GM23338 (cell line): ENCODE results near the gene TASOR2. TPM values are rescaled to one million over a fixed set of nuclear protein-coding genes. Genes with fewer than 3 reads are reported as not detected.

Experiments used
- ATAC-seq: fragments of 200-7000 bp; cut with Tn5 transposase; 3 replicates; pipeline ENCODE4 v1.9.1; 2020
- DNase-seq: peaks from one replicate; pipeline ENCODE4 v3.0.0-alpha.2; 2015; ENCODE audit warnings: low spot score
- H2AFZ ChIP-seq: fragments of 200-600 bp; sonication (generic); 2 replicates; pipeline ENCODE4 v1.8.0; 2016; ENCODE audit warnings: antibody characterized with exemption, mild to moderate bottlenecking, moderate library complexity
- H3F3A ChIP-seq: fragments of 200-600 bp; sonication (generic); replicated peaks from 2 replicates; pipeline ENCODE4 v1.8.0; 2017; ENCODE audit warnings: antibody characterized with exemption, mixed run types, low read depth
- H3K27ac ChIP-seq: fragments of 200-600 bp; sonication (generic); 2 replicates; pipeline ENCODE4 v1.6.1; 2016; ENCODE audit warnings: low read depth
- H3K27me3 ChIP-seq: fragments of 200-600 bp; sonication (generic); 2 replicates; pipeline ENCODE4 v1.8.0; 2016; ENCODE audit warnings: mild to moderate bottlenecking, mixed run types, moderate library complexity; ENCODE audit not compliant: insufficient read depth
- H3K36me3 ChIP-seq: fragments of 200-600 bp; sonication (generic); 2 replicates; pipeline ENCODE4 v1.8.0; 2016; ENCODE audit warnings: mild to moderate bottlenecking; ENCODE audit not compliant: insufficient read depth
- H3K4me1 ChIP-seq: fragments of 200-600 bp; sonication (generic); 2 replicates; pipeline ENCODE4 v1.8.0; 2016; ENCODE audit warnings: mild to moderate bottlenecking, moderate library complexity; ENCODE audit not compliant: insufficient read depth
- H3K4me2 ChIP-seq: fragments of 200-600 bp; sonication (generic); 2 replicates; pipeline ENCODE4 v1.7.1; 2017; ENCODE audit warnings: mixed run types
- H3K4me3 ChIP-seq: fragments of 200-600 bp; sonication (generic); 2 replicates; pipeline ENCODE4 v1.6.1; 2016; ENCODE audit warnings: mixed run types
- H3K79me2 ChIP-seq: fragments of 200-600 bp; sonication (generic); replicated peaks from 2 replicates; pipeline ENCODE4 v1.8.0; 2017; ENCODE audit warnings: mild to moderate bottlenecking; ENCODE audit not compliant: insufficient read depth
- H3K9me2 ChIP-seq: fragments of 200-600 bp; sonication (generic); 2 replicates; pipeline ENCODE4 v1.8.0; 2017; ENCODE audit not compliant: insufficient read depth
- H4K20me1 ChIP-seq: fragments of 200-600 bp; sonication (generic); replicated peaks from 2 replicates; pipeline ENCODE4 v1.8.0; 2017; ENCODE audit warnings: mild to moderate bottlenecking; ENCODE audit not compliant: insufficient read depth
- H3K27ac Mint-ChIP-seq: 2 replicates; pipeline ENCODE4 v1.8.0; 2020; ENCODE audit warnings: inconsistent platforms, mild to moderate bottlenecking, moderate library complexity, mixed read lengths
- H3K27me3 Mint-ChIP-seq: 3 replicates; pipeline ENCODE4 v1.8.0; 2022; ENCODE audit warnings: low read depth, mild to moderate bottlenecking, moderate library complexity, mixed read lengths, inconsistent platforms; ENCODE audit not compliant: insufficient read depth, poor library complexity
- H3K36me3 Mint-ChIP-seq: 3 replicates; pipeline ENCODE4 v1.8.0; 2021; ENCODE audit warnings: low read depth, mild to moderate bottlenecking, inconsistent platforms, moderate library complexity, mixed read lengths
- H3K4me1 Mint-ChIP-seq: 3 replicates; pipeline ENCODE4 v1.8.0; 2020; ENCODE audit warnings: mild to moderate bottlenecking, inconsistent platforms, mixed read lengths
- H3K4me3 Mint-ChIP-seq: 3 replicates; pipeline ENCODE4 v1.8.0; 2021; ENCODE audit warnings: moderate library complexity, mild to moderate bottlenecking, inconsistent platforms, mixed read lengths
- H3K9me3 Mint-ChIP-seq: 3 replicates; pipeline ENCODE4 v1.8.0; 2020; ENCODE audit warnings: moderate library complexity, mild to moderate bottlenecking, inconsistent platforms, mixed read lengths
- CREB1 ChIP-seq: fragments of 250-450 bp; sonication (Bioruptor Pico); IDR thresholded peaks from 2 replicates; pipeline ENCODE4 v1.5.0; 2020; ENCODE audit warnings: low read depth, mild to moderate bottlenecking, moderate library complexity
- CTCF ChIP-seq, 2 experiments: fragments of 200-600 bp in 1 of 2; sonication (generic) in 1 of 2; conservative IDR thresholded peaks; 2 replicates each; pipeline versions ENCODE4 v1.5.1 to v1.6.1; 2016 to 2017; ENCODE audit warnings: antibody characterized with exemption in 2 of 2, low read depth in 2 of 2, mild to moderate bottlenecking in 2 of 2, moderate library complexity in 1 of 2
- ETS1 ChIP-seq: IDR thresholded peaks from 2 replicates; pipeline ENCODE4 v1.6.1; 2016; ENCODE audit warnings: antibody characterized with exemption
- EZH2 ChIP-seq: fragments of 200-600 bp; sonication (generic); IDR thresholded peaks from one replicate; pipeline ENCODE4 v1.8.0; 2017; ENCODE audit warnings: antibody characterized with exemption, mild to moderate bottlenecking, low read depth; ENCODE audit not compliant: unreplicated experiment
- JUNB ChIP-seq: IDR thresholded peaks from one replicate; pipeline ENCODE4 v1.6.1; 2016; ENCODE audit warnings: antibody characterized with exemption; ENCODE audit not compliant: unreplicated experiment
- NANOG ChIP-seq: IDR thresholded peaks from 2 replicates; pipeline ENCODE4 v1.6.1; 2016; ENCODE audit warnings: antibody characterized with exemption, borderline replicate concordance
- ZNF331 ChIP-seq: fragments of 250-450 bp; sonication (Bioruptor Pico); IDR thresholded peaks from 2 replicates; pipeline ENCODE4 v1.5.0; 2020; ENCODE audit warnings: low read depth, mild to moderate bottlenecking, moderate library complexity
- polyA plus RNA-seq: library from polyadenylated mRNA; unstranded; fragments of >200 nt; fragmentation: Nextera tagmentation; extraction: Ambion mirVana; gene quantifications from 2 replicates; pipeline ENCODE4 v1.2.1, GENCODE V29; 2016
- total RNA-seq: library from RNA; depleted of rRNA; stranded (reverse); fragments of >200 nt; shearing (Covaris generic); gene quantifications from 2 replicates; pipeline ENCODE4 v1.2.3, GENCODE V29; 2014

The TASOR2 gene
- total and polyA plus RNA-seq, 2 experiments from 2014 or later, result 45.2 to 110 TPM

GRCh38 chr10:5681930-5682329 lies 2.7 kb upstream of the TASOR2 start:
- H3K27ac ChIP-seq, result no peak overlapping the region
- peaks cover 9% of the 10 kb centered on the region; the same call in 1 of the 2 replicates for H3K4me1 ChIP-seq
- Mint-ChIP-seq H3K36me3 (peaks cover 5% of the 10 kb centered on the region; the same call in 1 of the 3 replicates), H3K27ac (no peak overlapping the region), H3K9me3 (peaks cover 5% of the 10 kb centered on the region; the same call in 2 of the 3 replicates), H3K4me3 (no peak overlapping the region), H3K27me3 (peaks cover 12% of the 10 kb centered on the region), H3K4me1 (peaks cover 12% of the 10 kb centered on the region)
- H3K27me3 ChIP-seq, result peaks cover 20% of the 10 kb centered on the region
- peaks cover 6% of the 10 kb centered on the region for H3K9me2 ChIP-seq
- no peak overlapping the region for H2AFZ ChIP-seq
- DNase-seq (no peak), ATAC-seq (no peak)
- 0 out of 2 replicates have a peak, but pooled peaks cover 6% of the 10 kb centered on the region for H3F3A ChIP-seq
- H4K20me1 ChIP-seq, result peaks cover 10% of the 10 kb centered on the region; the same call in 1 of the 2 replicates
- TF ChIP-seq ETS1, result no peak
- no peak for TF ChIP-seq NANOG
- TF ChIP-seq JUNB, result no peak
- H3K79me2 ChIP-seq, result peaks cover 16% of the 10 kb centered on the region
- H3K4me2 ChIP-seq, result no peak overlapping the region
- H3K36me3 ChIP-seq, result no peaks in the 10 kb centered on the region
- H3K4me3 ChIP-seq, result no peak overlapping the region

GRCh38 chr10:5683065-5683464 lies 1.6 kb upstream of the TASOR2 start:
- H3K27ac ChIP-seq, result no peak overlapping the region
- peaks cover 18% of the 10 kb centered on the region; the same call in 1 of the 2 replicates for H4K20me1 ChIP-seq
- no peak for TF ChIP-seq CREB1 (CRISPR knock-in tag)
- TF ChIP-seq ZNF331 (CRISPR knock-in tag), result no peak
- no peak for TF ChIP-seq ETS1
- no peak for TF ChIP-seq CTCF (conservative IDR thresholded peaks at IDR 0.05; ENCODE audit: low read depth in 2 of 2)
- TF ChIP-seq EZH2, result no peak
- peaks cover 9% of the 10 kb centered on the region; the same call in 1 of the 2 replicates for H3K4me1 ChIP-seq
- no peak for ATAC-seq
- H3K4me3 Mint-ChIP-seq, result no peak overlapping the region
- peaks cover 5% of the 10 kb centered on the region; the same call in 2 of the 3 replicates for H3K9me3 Mint-ChIP-seq
- H3K9me2 ChIP-seq, result peaks cover 6% of the 10 kb centered on the region
- H3K4me1 Mint-ChIP-seq, result peaks cover 15% of the 10 kb centered on the region
- H3K79me2 ChIP-seq, result peaks cover 28% of the 10 kb centered on the region
- H2AFZ ChIP-seq, result no peak overlapping the region
- no peak overlapping the region for H3K4me2 ChIP-seq
- H3K27me3 ChIP-seq, result peaks cover 20% of the 10 kb centered on the region
- no peak for DNase-seq
- H3K27ac Mint-ChIP-seq, result no peak overlapping the region
- peaks cover 5% of the 10 kb centered on the region; the same call in 1 of the 3 replicates for H3K36me3 Mint-ChIP-seq
- H3K4me3 ChIP-seq, result no peak overlapping the region
- H3K27me3 Mint-ChIP-seq, result peaks cover 12% of the 10 kb centered on the region
- no peaks in the 10 kb centered on the region for H3K36me3 ChIP-seq
- 0 out of 2 replicates have a peak, but pooled peaks cover 6% of the 10 kb centered on the region for H3F3A ChIP-seq
